Esophagus muscularis mucosa (tissue), 4 donors: Measurements from ENCODE around the gene SFXN3.

ENCODE experiments used
- CTCF ChIP-seq, 3 experiments: fragments of 200-600 bp in 2 of 3; fragments of 450-650 bp in 1 of 3; sonication (generic) in 2 of 3; IDR thresholded peaks; one replicate each; pipeline ENCODE4 v1.5.1; 2017 to 2019; ENCODE audit warnings: antibody characterized with exemption in 3 of 3, mild to moderate bottlenecking in 2 of 3, moderate library complexity in 1 of 3
- EP300 ChIP-seq: sonication (generic); formaldehyde crosslinking; IDR thresholded peaks from one replicate; pipeline ENCODE4 v1.6.1; 2017; ENCODE audit warnings: antibody characterized with exemption
- POLR2A ChIP-seq: fragments of 450-650 bp; IDR thresholded peaks from one replicate; pipeline ENCODE4 v1.6.1; 2017; ENCODE audit warnings: antibody characterized with exemption, moderate library complexity, mild to moderate bottlenecking, low read depth
- POLR2AphosphoS5 ChIP-seq, 2 donors: sonication (generic); formaldehyde crosslinking; IDR thresholded peaks; one replicate each; pipeline ENCODE4 v1.6.1; 2017; ENCODE audit warnings: antibody characterized with exemption in 2 of 2

GRCh38 chr10:101008823-101009423 lies 22.1 kb upstream of the SFXN3 start:
- TF ChIP-seq POLR2AphosphoS5 (IDR thresholded peaks at IDR 0.05) (no peak), CTCF (IDR thresholded peaks at IDR 0.05) (no peak), EP300 (no peak), POLR2A (no peak)
